ENCODE results near the gene NR6A1.

- TF ChIP-seq CREB5 (CRISPR knock-in tag; IDR thresholded peaks at IDR 0.05; ENCODE audit: low read depth) (no peak), PATZ1 (CRISPR knock-in tag; IDR thresholded peaks at IDR 0.05; ENCODE audit: borderline replicate concordance) (no peak), ZFP30 (CRISPR knock-in tag; IDR thresholded peaks at IDR 0.05) (no peak), ZNF8 (CRISPR knock-in tag; IDR thresholded peaks at IDR 0.05) (no peak), SNAI2 (CRISPR knock-in tag; IDR thresholded peaks at IDR 0.05) (no peak), ISL1 (CRISPR knock-in tag; IDR thresholded peaks at IDR 0.05) (no peak), ZNF70 (CRISPR knock-in tag; IDR thresholded peaks at IDR 0.05) (no peak), ARNTL (CRISPR knock-in tag; IDR thresholded peaks at IDR 0.05; ENCODE audit: borderline replicate concordance, low read depth) (no peak), TCF4 (CRISPR knock-in tag; IDR thresholded peaks at IDR 0.05; ENCODE audit: borderline replicate concordance) (no peak), TOX (CRISPR knock-in tag; IDR thresholded peaks at IDR 0.05; ENCODE audit: borderline replicate concordance) (no peak), PPARA (CRISPR knock-in tag; IDR thresholded peaks at IDR 0.05; ENCODE audit: borderline replicate concordance) (no peak)
Observed at GRCh38 chr9:124683043-124683442, 88.1 kb downstream of the NR6A1 start.

Measured in SK-N-SH treated with all-trans-retinoic acid at 6 μM for 48 hours (cell line).